HG02678 (cell line): Measurements from ENCODE around the gene GABRB1.
A peak's percentile ranks its signal among the peaks of the same experiment; 100 is the strongest.
"Not testable (repeated sequence)": the region's sequence is repeated elsewhere in the genome, so short reads cannot be mapped to it uniquely, and the experiment has no call there.

Source experiments
- ATAC-seq: cut with Tn5 transposase; IDR thresholded peaks from one replicate; pipeline ENCODE4 v1.9.1; 2021; ENCODE audit warnings: mild to moderate bottlenecking, moderate library complexity; ENCODE audit not compliant: unreplicated experiment

The GABRB1 gene

GRCh38 chr4:47278631-47279030 lies 247.3 kb downstream of the GABRB1 start:
- no peak for ATAC-seq

DNA sequence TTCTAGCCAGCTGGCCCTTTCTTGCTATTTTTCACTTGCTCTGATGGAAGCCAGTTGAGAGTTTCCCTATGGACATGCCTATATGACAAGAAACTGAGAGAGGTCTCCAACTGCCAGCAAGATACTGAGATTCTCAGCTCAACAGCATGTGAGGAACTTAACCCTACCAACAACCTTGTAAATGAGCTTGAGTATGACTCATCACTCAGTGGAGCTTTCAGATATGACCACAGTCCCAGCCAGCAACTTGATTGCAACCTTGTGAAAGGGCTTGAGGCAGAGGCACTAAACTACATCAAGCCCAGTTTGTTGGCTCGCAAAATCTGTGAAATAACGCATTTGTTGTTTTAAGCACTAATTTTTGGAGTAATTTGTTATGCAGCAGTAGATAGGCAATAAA lies 256.4 kb downstream of the GABRB1 start:
- ATAC-seq, result no peak

DNA sequence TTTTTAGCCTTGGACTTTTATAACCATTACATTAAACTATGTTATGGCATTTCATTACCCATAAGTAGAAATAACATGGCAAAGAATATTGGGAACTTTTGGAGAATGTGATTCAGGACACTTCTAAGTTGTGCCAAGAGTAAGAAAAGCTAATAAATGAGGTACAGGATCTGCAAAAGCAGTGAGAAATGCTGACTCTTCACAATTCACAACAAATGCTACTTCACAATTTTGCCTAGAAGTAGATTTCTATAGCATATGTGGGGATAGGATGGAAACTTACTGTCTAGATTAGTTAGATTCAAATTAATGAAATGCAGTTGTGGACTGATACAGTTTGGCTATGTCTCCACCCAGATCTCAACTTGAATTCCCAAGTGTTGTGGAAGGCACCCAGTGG lies 258.4 kb downstream of the GABRB1 start:
- ATAC-seq, result no peak

- ATAC-seq, result not testable (repeated sequence)
Measured at GRCh38 chr4:47290873-47291272, 259.5 kb downstream of the GABRB1 start.

- no peak for ATAC-seq
Measured at GRCh38 chr4:47309165-47309564, 277.8 kb downstream of the GABRB1 start.

DNA sequence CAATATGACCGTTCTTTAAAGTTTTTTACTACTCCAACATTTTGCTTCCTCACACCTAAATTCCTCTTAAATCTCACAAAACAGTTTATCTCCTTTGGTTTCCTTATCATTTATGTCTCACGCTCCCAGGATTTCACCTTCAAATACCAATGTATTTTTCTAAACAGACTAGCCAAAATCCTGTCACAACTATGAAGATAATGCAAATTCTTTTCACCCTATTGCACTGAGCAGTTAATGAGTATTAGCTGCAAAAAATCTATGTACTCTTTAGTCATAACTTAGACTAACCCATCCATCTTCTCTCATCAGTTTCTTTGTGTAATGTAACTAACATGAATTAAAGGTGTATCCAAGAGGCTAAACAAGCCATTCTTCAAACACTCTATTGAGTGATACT lies 280.8 kb downstream of the GABRB1 start:
- ATAC-seq, result no peak

DNA sequence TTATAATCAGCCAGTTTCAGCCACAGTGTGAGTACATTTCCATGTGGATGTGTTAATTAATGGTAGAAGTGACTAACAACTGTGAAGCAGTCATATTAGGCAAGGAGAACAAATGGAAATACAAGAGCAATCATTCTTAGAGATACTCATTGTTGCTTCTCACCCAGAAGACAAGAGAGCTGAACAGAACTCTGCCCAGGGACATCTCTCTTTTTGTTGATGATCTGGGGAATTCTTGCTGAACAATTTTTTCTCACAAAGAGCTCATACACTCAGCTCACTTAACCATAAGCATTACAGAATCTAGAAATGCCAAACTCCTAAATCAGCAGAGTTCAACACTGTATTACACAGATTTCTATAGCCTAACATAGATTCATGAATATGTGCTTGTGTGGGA lies 282.0 kb downstream of the GABRB1 start:
- ATAC-seq, result no peak

GRCh38 chr4:47315346-47315745 lies 284.0 kb downstream of the GABRB1 start:
- ATAC-seq, result peak; percentile 69

GRCh38 chr4:47326025-47326424 lies 294.7 kb downstream of the GABRB1 start:
- no peak for ATAC-seq

DNA sequence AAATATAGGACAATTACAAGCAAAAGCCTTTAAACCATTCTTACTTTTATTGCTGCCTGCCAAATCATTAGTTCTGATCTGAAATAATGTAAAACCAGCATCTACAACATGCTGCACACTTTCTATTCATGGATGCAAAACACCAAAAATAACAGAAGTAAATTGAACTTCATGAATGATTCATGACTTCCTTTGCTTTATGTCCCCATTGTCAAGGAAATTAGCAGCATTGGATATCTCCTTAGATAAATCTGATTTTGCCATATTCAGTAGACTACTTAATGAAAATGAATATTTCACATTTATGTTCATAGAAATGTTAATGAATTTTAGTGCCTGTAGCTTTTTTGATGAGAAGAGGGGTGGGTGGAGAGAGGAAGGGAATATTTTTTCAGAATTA lies 299.5 kb downstream of the GABRB1 start:
- no peak for ATAC-seq

DNA sequence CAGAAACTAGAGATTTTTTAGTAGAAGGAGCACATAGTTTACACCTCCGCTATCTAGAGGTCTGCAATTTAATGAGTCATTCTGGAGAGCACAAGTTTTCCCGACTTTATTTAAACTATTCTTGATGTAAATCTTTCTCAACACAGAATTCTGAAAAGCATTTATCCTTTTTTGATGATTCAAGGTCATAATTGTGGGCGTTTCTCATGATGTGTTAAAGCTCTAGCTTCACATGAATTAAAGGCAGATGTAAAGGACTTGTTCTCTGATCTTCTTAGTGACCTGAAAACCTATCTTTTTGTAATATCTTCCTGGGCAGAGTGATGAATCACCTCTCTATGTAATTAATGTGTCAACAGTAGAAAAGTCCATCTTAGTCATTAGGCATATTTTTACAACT lies 303.3 kb downstream of the GABRB1 start:
- no peak for ATAC-seq

DNA sequence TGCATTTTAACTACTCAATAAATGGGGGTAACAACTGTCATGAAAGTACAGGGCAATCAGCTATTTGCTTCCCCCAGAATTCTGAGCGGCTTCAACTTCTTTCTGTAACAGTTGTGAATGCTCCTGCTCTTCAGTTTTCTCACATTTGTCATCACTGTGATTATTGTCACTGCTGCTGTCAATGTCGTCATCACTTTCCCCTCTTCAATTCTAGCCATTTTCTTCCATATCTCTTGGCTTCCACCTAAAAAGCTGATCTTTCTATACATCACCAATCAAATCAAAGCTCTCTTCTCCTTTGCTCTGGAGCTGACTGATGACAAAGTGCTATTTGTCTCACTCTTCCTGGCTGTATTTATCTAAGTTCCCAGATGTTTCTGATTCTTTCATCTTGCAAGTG lies 306.5 kb downstream of the GABRB1 start:
- no peak for ATAC-seq

GRCh38 chr4:47340914-47341313 lies 309.5 kb downstream of the GABRB1 start:
- ATAC-seq, result no peak

GRCh38 chr4:47342796-47343195 lies 311.4 kb downstream of the GABRB1 start:
- no peak for ATAC-seq

DNA sequence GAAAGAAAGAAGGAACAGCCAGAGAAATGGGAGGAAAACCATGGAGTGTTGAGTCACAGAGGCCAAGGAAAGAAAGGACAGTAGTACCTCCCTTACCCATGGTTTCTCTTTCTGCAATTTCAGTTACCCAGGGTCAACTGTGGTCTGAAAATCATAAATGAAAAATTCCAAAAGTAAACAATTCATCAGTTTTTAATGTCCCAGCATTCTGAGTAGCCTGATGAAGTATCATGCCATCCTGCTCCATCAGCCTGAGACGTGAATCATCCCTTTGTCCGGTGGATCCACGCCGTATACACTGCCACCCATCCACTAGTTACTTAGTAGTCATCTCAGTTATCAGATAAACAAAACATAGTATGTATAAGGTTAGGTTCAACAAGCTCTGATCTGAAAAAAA lies 318.0 kb downstream of the GABRB1 start:
- ATAC-seq, result no peak

DNA sequence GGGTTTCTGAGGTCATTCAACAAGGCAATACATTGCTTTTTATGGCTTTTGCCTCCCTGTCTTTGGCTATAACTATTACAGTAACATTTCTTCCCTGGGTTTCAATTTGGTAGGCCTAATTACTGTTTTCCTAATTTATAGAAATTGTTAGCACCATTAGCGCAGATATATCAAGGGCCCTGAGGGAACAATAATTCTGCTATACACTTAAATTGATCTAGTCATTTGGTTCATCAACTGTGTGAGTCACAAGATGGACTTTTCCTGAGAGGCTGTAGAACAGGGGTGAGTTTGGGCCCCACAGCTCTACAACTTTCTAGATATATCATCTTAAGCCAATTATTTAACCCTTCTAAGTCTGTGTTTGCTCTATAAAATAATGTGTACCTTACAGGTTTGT lies 324.2 kb downstream of the GABRB1 start:
- ATAC-seq, result no peak

- no peak for ATAC-seq
Measured at GRCh38 chr4:47359891-47360290, 328.5 kb downstream of the GABRB1 start.

GRCh38 chr4:47367761-47368160 lies 336.4 kb downstream of the GABRB1 start:
- no peak for ATAC-seq

DNA sequence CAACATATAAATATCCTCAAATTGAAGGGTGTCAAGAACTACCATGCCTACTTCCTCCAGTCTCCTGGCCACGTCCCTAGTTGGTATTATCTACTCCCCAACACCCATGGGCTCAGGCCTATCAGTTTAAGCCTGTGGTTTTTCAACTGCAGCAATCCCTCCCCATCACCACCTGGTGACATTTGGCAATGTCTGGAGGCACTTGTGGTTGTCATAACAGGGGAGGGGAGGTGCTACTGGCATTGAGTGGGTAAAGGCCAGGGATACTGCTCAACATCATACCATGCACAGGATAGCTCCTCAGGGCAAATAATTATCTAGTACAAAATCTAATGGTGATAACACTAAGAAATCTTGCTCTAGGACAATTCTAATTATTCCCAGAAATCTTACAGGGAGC lies 336.8 kb downstream of the GABRB1 start:
- no peak for ATAC-seq

GRCh38 chr4:47372561-47372960 lies 341.2 kb downstream of the GABRB1 start:
- no peak for ATAC-seq

DNA sequence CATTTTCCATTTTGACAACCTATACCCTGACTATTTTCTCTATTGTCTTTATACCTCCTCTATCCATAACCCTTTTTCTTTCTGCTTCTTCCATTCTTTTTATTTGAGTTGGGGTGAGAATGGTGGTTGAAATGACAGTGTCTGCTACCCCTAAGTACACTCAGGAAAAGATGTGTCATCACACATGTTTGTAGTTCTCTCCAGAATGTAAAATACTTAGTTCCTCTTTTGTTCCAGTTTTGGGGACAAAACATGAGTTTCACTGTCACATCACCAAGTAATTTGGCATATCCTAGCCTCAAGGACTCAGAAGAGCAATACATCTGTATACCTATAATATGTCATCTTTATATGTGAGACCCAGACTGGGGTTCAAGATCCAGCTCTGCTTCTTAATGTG lies 341.8 kb downstream of the GABRB1 start:
- ATAC-seq, result no peak

GRCh38 chr4:47373709-47374108 lies 342.3 kb downstream of the GABRB1 start:
- no peak for ATAC-seq

DNA sequence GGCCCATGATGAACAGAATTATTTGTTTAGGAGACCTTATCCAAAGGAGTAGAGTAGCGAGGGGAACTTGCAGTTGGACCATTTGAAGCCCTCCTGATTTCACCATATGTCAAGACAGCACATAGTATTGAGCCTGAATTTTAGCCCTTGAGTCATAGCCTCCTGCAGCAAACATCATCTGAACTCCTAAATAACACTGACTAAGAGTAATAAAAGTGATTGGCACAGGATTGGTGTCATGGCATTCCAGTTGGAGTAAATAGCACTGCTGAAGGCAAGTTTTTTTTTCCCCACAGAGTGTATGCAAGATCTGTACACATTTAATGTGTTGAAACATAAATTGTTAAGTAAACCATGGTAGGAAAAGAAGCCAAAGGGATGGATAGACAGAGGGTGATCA lies 343.1 kb downstream of the GABRB1 start:
- no peak for ATAC-seq

DNA sequence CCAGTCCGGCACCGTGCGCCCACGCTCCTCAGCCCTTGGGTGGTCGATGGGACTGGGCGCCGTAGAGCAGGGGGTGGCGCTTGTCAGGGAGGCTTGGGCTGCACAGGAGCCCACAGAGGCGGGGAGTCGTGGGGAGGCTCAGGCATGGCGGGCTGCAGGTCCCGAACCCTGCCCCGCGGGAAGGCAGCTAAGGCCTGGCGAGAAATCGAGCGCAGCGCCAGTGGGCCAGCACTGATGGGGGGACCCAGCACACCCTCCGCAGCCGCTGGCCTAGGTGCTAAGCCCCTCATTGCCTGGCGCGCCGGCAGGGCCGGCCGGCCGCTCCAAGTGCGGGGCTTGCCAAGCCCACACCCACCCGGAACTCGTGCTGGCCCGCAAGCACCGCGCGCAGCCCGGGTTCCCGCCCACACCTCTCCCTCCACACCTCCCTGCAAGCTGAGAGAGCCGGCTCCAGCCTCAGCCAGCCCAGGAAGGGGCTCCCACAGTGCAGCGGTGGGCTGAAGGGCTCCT lies 346.7 kb downstream of the GABRB1 start:
- not testable (repeated sequence) for ATAC-seq
